CD4-positive, alpha-beta T cell (primary cell): Measurements from ENCODE around the gene UPF2. TPM values are rescaled to one million over a fixed set of nuclear protein-coding genes. Genes with fewer than 3 reads are reported as not detected.

Experiments
- ATAC-seq: fragments of 200-7000 bp; cut with Tn5 transposase; one replicate; pipeline ENCODE4 v1.10.0; 2022; ENCODE audit warnings: mild to moderate bottlenecking; ENCODE audit not compliant: poor library complexity
- CTCF ChIA-PET: fragments of 350-600 bp; sonication (Branson Sonifier 250); formaldehyde crosslinking; loops from one replicate; lab custom pipeline; 2021; ENCODE audit warnings: antibody characterized with exemption, inconsistent platforms; lab: Charles Lee
- POLR2A ChIA-PET: fragments of 350-600 bp; sonication (Branson Sonifier 250); formaldehyde crosslinking; loops from one replicate; lab custom pipeline; 2021; ENCODE audit warnings: antibody characterized with exemption, inconsistent platforms; lab: Charles Lee
- DNase-seq, 14 experiments: peaks; one replicate each; pipeline ENCODE4 v3.0.0-alpha.2; 2013 to 2020; ENCODE audit warnings: mixed read lengths in 2 of 14
- H3K27ac ChIP-seq, 2 donors: one replicate each; pipeline versions ENCODE4 v1.5.1 to v1.7.0; 2013; ENCODE audit warnings: low read length in 2 of 2, low read depth in 1 of 2, mild to moderate bottlenecking in 1 of 2
- H3K27me3 ChIP-seq, 2 experiments: 1 replicate in 1 of 2; 2 replicates in 1 of 2; pipeline versions ENCODE4 v1.6.1 to v1.7.0; 2013; ENCODE audit warnings: low read length in 2 of 2, control low read depth in 1 of 2, mild to moderate bottlenecking in 1 of 2, moderate library complexity in 1 of 2; ENCODE audit not compliant: insufficient read depth in 2 of 2, control insufficient read depth in 1 of 2
- H3K36me3 ChIP-seq: one replicate; pipeline ENCODE4 v1.6.1; 2013; ENCODE audit warnings: low read length, control low read depth; ENCODE audit not compliant: insufficient read depth
- H3K4me1 ChIP-seq: one replicate; pipeline ENCODE4 v1.6.1; 2013; ENCODE audit warnings: low read length, control low read depth; ENCODE audit not compliant: insufficient read depth
- H3K4me3 ChIP-seq: one replicate; pipeline ENCODE4 v1.5.1; 2013; ENCODE audit warnings: mild to moderate bottlenecking, low read length, moderate library complexity
- H3K9me3 ChIP-seq, 2 experiments: 1 replicate in 1 of 2; 2 replicates in 1 of 2; pipeline versions ENCODE4 v1.6.1 to v1.7.0; 2013; ENCODE audit warnings: low read length in 2 of 2, mild to moderate bottlenecking in 2 of 2, control low read depth in 1 of 2, moderate library complexity in 1 of 2; ENCODE audit not compliant: control insufficient read depth in 1 of 2, insufficient read depth in 1 of 2
- H3K27ac Mint-ChIP-seq: one replicate; pipeline ENCODE4 v1.8.0; 2020; ENCODE audit warnings: mixed read lengths
- H3K27me3 Mint-ChIP-seq: one replicate; pipeline ENCODE4 v1.8.0; 2021; ENCODE audit warnings: mixed read lengths
- H3K36me3 Mint-ChIP-seq: one replicate; pipeline ENCODE4 v1.8.0; 2021; ENCODE audit warnings: low read depth, mixed read lengths
- H3K4me1 Mint-ChIP-seq: one replicate; pipeline ENCODE4 v1.8.0; 2021; ENCODE audit warnings: low read depth, mixed read lengths
- H3K4me3 Mint-ChIP-seq: one replicate; pipeline ENCODE4 v1.8.0; 2020; ENCODE audit warnings: mild to moderate bottlenecking, mixed read lengths
- H3K9me3 Mint-ChIP-seq: one replicate; pipeline ENCODE4 v1.8.0; 2020; ENCODE audit warnings: mixed read lengths
- CTCF ChIP-seq: fragments of 200-600 bp; IDR thresholded peaks from one replicate; pipeline ENCODE4 v1.8.0; 2022; ENCODE audit warnings: antibody characterized with exemption, mild to moderate bottlenecking
- intact Hi-C, 2 experiments: fragments of 100-400 bp; cut with DNase I in 1 of 2; cut with micrococcal nuclease in 1 of 2; formaldehyde crosslinking; loops; one replicate each; pipeline versions ENCODE4 v1.15.1 to v1.9.0; 2023 to 2025; cut with DNase I, micrococcal nuclease
- polyA plus RNA-seq, 2 donors: library from polyadenylated mRNA; unstranded; fragments of 120-200 nt; gene quantifications; one replicate each; pipeline ENCODE4 v1.2.1, GENCODE V29; 2013
- total RNA-seq, 174 experiments: library from RNA in 2 of 174; stranded (reverse) in 2 of 174; gene quantifications; one replicate each; pipeline ENCODE4 v1.2.3 and lab custom pipeline; 2021 to 2026

Gene UPF2
- total RNA-seq (10 to 100 TPM; 14.5 to 15.3 TPM), total RNA-seq (lab: John Stamatoyannopoulos, UW) (43.6 to 130 (median 96.0) reads per million in 172 experiments)
- 25.9 TPM for polyA plus RNA-seq (2013, experiment 1 of 2)
- 30.7 TPM for polyA plus RNA-seq (2013, experiment 2 of 2)

- H3K4me3 ChIP-seq = peak within 1 kb of the TSS; percentile 99
- H3K9me3 Mint-ChIP-seq = peaks cover 2% of the 10 kb centered on the region
Measured at GRCh38 chr10:12042797-12043651, at the start of gene UPF2. UPF2 (minus strand) TSS chr10:12042809; CDS start chr10:12035423, 7,386 bp downstream.

GRCh38 chr10:12091421-12091820, 48.8 kb upstream of the UPF2 start:
- Mint-ChIP-seq H3K27me3 (no peaks in the 10 kb centered on the region), H3K9me3 (no peaks in the 10 kb centered on the region), H3K4me3 (no peak overlapping the region), H3K27ac (no peak overlapping the region), H3K36me3 (peaks cover 78% of the 10 kb centered on the region), H3K4me1 (no peaks in the 10 kb centered on the region)
- Histone ChIP-seq H3K4me1 (no peaks in the 10 kb centered on the region), H3K4me3 (no peak overlapping the region), H3K36me3 (peaks cover 39% of the 10 kb centered on the region), H3K9me3 (no peaks in the 10 kb centered on the region), H3K27ac (no peak overlapping the region), H3K27me3 (no peaks in the 10 kb centered on the region)
- intact Hi-C loops = no loop called here
- CTCF ChIA-PET = no interaction called here
- ATAC-seq (no peak), DNase-seq (no peak)
- POLR2A ChIA-PET = no interaction called here
- no peak for TF ChIP-seq CTCF

More at GRCh38 chr10:12042797-12043651, at the start of gene UPF2:
- H3K27ac ChIP-seq = peak within 1 kb of the TSS; percentile 98 to 100
- no peaks in the 10 kb centered on the region for H3K9me3 ChIP-seq
- H3K36me3 ChIP-seq = no peaks in the 10 kb centered on the region
- H3K27me3 ChIP-seq = no peaks in the 10 kb centered on the region
- peak within 1 kb of the TSS; percentile 100 for H3K27ac Mint-ChIP-seq
- ChIA-PET POLR2A (interaction anchor here (0.5 to 3.3 kb wide), 17 partner anchors 9 to 1259 kb away, joined by 3 to 55 read pairs (median 6); partner anchors contain the start of genes CAMK1D, CDC123, DHTKD1 and NUDT5), CTCF (interaction anchor here (0.6 to 1.9 kb wide), 6 partner anchors 10 to 87 kb away, joined by 3 to 7 read pairs (median 4); partner anchors contain the start of gene DHTKD1)
- peak; percentile 94 to 99 (median 96) for DNase-seq
- no peak for TF ChIP-seq CTCF
- peaks cover 17% of the 10 kb centered on the region for H3K4me1 ChIP-seq
- peaks cover 33% of the 10 kb centered on the region for H3K4me1 Mint-ChIP-seq
- intact Hi-C loops = loop anchor here (1.0 to 10.0 kb wide), 4 partner anchors 25 to 302 kb away; partner anchors contain the start of genes DHTKD1 (in 2 of the 2), CAMK1D (in 1 of the 2), CDC123 (in 1 of the 2) and SEC61A2 (in 1 of the 2)
- no peaks in the 10 kb centered on the region for H3K27me3 Mint-ChIP-seq
- H3K4me3 Mint-ChIP-seq = peak within 1 kb of the TSS; percentile 98
- H3K36me3 Mint-ChIP-seq = peaks cover 15% of the 10 kb centered on the region
- peak; percentile 87 for ATAC-seq

- no peak overlapping the region for H3K4me3 Mint-ChIP-seq
- Histone ChIP-seq H3K4me1 (no peaks in the 10 kb centered on the region), H3K4me3 (no peak overlapping the region), H3K9me3 (no peaks in the 10 kb centered on the region), H3K27ac (no peak overlapping the region), H3K36me3 (peaks cover 39% of the 10 kb centered on the region), H3K27me3 (no peaks in the 10 kb centered on the region)
- H3K36me3 Mint-ChIP-seq = peaks cover 77% of the 10 kb centered on the region
- DNase-seq (no peak), ATAC-seq (no peak)
- no peaks in the 10 kb centered on the region for H3K27me3 Mint-ChIP-seq
- intact Hi-C loops = no loop called here
- POLR2A ChIA-PET = no interaction called here
- no peaks in the 10 kb centered on the region for H3K4me1 Mint-ChIP-seq
- H3K9me3 Mint-ChIP-seq = no peaks in the 10 kb centered on the region
- TF ChIP-seq CTCF = no peak
- CTCF ChIA-PET = no interaction called here
- H3K27ac Mint-ChIP-seq = no peak overlapping the region
Measured at GRCh38 chr10:12088919-12089318, 46.3 kb upstream of the UPF2 start.
